K562 (cell line): Measurements from ENCODE around the gene ATAD2B. TPM values are rescaled to one million over a fixed set of nuclear protein-coding genes. Genes with fewer than 3 reads are reported as not detected.

Experiments used
- ATAC-seq: fragments of 200-7000 bp; cut with Tn5 transposase; 3 replicates; pipeline ENCODE4 v1.9.1; 2020; ENCODE audit warnings: moderate library complexity
- BruUV-seq: library from RNA; stranded (reverse); fragments of 400-500 nt; replicated peaks from 2 replicates; lab custom pipeline; 2021; lab: Mats Ljungman, UMichigan
- CTCF ChIA-PET: fragments of 300-600 bp; formaldehyde crosslinking; extraction: SDS; loops from one replicate; lab custom pipeline; 2021; ENCODE audit warnings: low intra/inter-chr PET ratio; lab: Yijun Ruan, JAX
- POLR2A ChIA-PET: fragments of 300-600, 350-650 bp; sonication (Branson Sonifier 250); formaldehyde crosslinking; extraction: SDS; loops from one replicate; lab custom pipeline; 2021; ENCODE audit warnings: antibody characterized with exemption, inconsistent platforms; lab: Yijun Ruan, JAX
- DNase-seq, 4 experiments: peaks; one replicate each; pipeline versions ENCODE4 v3.0.0 to v3.0.0-alpha.2; 2011 to 2018; ENCODE audit warnings: low spot score in 3 of 4, mixed read lengths in 3 of 4; ENCODE audit errors: extremely low read depth in 1 of 4
- FAIRE-seq: peaks from 2 replicates; lab custom pipeline; 2011; peaks lifted over from hg19 to GRCh38; lab: Jason Lieb, UNC
- H2AFZ ChIP-seq: 2 replicates; pipeline ENCODE4 v1.6.0; 2011; ENCODE audit warnings: low read depth, low read length, control low read depth, inconsistent platforms
- H3K27ac ChIP-seq: fragments of 200-600 bp; 3 replicates; pipeline ENCODE4 v1.8.0; 2011; ENCODE audit warnings: low read depth, mild to moderate bottlenecking, control low read depth, inconsistent platforms, low read length, moderate library complexity, mixed read lengths; ENCODE audit errors: extremely low read depth
- H3K27me3 ChIP-seq, 2 experiments: fragments of 300-600 bp in 1 of 2; 2 replicates in 1 of 2; 3 replicates in 1 of 2; pipeline versions ENCODE4 v1.6.0 to v1.8.0; 2011; ENCODE audit warnings: inconsistent platforms in 2 of 2, low read length in 2 of 2, mild to moderate bottlenecking in 1 of 2, mixed read lengths in 1 of 2, moderate library complexity in 1 of 2; ENCODE audit not compliant: control insufficient read depth in 2 of 2, insufficient read depth in 2 of 2
- H3K36me3 ChIP-seq: fragments of 300-600 bp; 3 replicates; pipeline ENCODE4 v1.8.0; 2011; ENCODE audit warnings: mild to moderate bottlenecking, low read length, inconsistent platforms; ENCODE audit not compliant: control insufficient read depth, insufficient read depth
- H3K4me1 ChIP-seq, 2 experiments: fragments of 200-600 bp in 1 of 2; replicated peaks in 1 of 2; 2 replicates in 1 of 2; 3 replicates in 1 of 2; pipeline versions ENCODE4 v1.5.1 to v1.8.0; 2011; ENCODE audit warnings: inconsistent platforms in 2 of 2, low read length in 2 of 2, mild to moderate bottlenecking in 1 of 2, mixed read lengths in 1 of 2, moderate library complexity in 1 of 2; ENCODE audit not compliant: control insufficient read depth in 2 of 2, insufficient read depth in 2 of 2
- H3K4me2 ChIP-seq: 2 replicates; pipeline ENCODE4 v1.6.1; 2011; ENCODE audit warnings: low read length, control low read depth, inconsistent platforms, mixed read lengths; ENCODE audit not compliant: insufficient read depth
- H3K4me3 ChIP-seq: fragments of 200-600 bp; sonication (generic), shearing (Covaris generic); 2 replicates; pipeline ENCODE4 v1.5.1; 2016; ENCODE audit warnings: control low read depth, inconsistent platforms
- H3K79me2 ChIP-seq: fragments of 200-600 bp; 3 replicates; pipeline ENCODE4 v1.8.0; 2011; ENCODE audit warnings: low read length, inconsistent platforms; ENCODE audit not compliant: control insufficient read depth, insufficient read depth
- H3K9ac ChIP-seq, 2 experiments: 2 replicates each; pipeline versions ENCODE4 v1.6.0 to v1.6.1; 2011; ENCODE audit warnings: low read depth in 2 of 2, low read length in 2 of 2, control low read depth in 1 of 2, inconsistent platforms in 1 of 2, mild to moderate bottlenecking in 1 of 2, mixed read lengths in 1 of 2; ENCODE audit not compliant: insufficient read depth in 1 of 2
- H3K9me1 ChIP-seq: one replicate; pipeline ENCODE4 v1.6.0; 2011; ENCODE audit warnings: inconsistent platforms, mild to moderate bottlenecking, low read length, moderate library complexity; ENCODE audit not compliant: control insufficient read depth, insufficient read depth
- H3K9me3 ChIP-seq: replicated peaks from 2 replicates; pipeline ENCODE4 v1.5.1; 2011; ENCODE audit warnings: low read depth, low read length, inconsistent platforms; ENCODE audit not compliant: control insufficient read depth, insufficient read depth
- H4K20me1 ChIP-seq: replicated peaks from 2 replicates; pipeline ENCODE4 v1.6.1; 2011; ENCODE audit warnings: low read length, inconsistent platforms, mixed read lengths; ENCODE audit not compliant: control insufficient read depth, insufficient read depth
- ARID1B ChIP-seq: fragments of 450-650 bp; IDR thresholded peaks from 2 replicates; pipeline ENCODE4 v1.6.1; 2016; ENCODE audit warnings: antibody characterized with exemption, mild to moderate bottlenecking, inconsistent platforms
- CHD2 ChIP-seq: IDR thresholded peaks from 2 replicates; pipeline ENCODE4 v1.6.1; 2011; ENCODE audit warnings: low read depth, low read length
- ELF1 ChIP-seq: fragments of 200-800 bp; sonication (Bioruptor generic); IDR thresholded peaks from 2 replicates; pipeline ENCODE4 v1.6.1; 2016; ENCODE audit warnings: missing genetic modification characterization, missing compliant biosample characterization
- ELF2 ChIP-seq: fragments of 250-450 bp; sonication (Bioruptor Pico); IDR thresholded peaks from 2 replicates; pipeline ENCODE4 v1.5.0; 2021; ENCODE audit warnings: mild to moderate bottlenecking
- EP300 ChIP-seq: IDR thresholded peaks from 2 replicates; pipeline ENCODE4 v1.6.1; 2012; ENCODE audit warnings: low read length, improper control_type of control experiment
- FOSL1 ChIP-seq: fragments of 200-800 bp; sonication (Bioruptor generic); conservative IDR thresholded peaks from 2 replicates; pipeline ENCODE4 v1.6.1; 2016; ENCODE audit warnings: missing genetic modification characterization, missing compliant biosample characterization
- FOXM1 ChIP-seq, 2 experiments: fragments of 450-650 bp in 1 of 2; sonication (generic) in 1 of 2; formaldehyde crosslinking in 1 of 2; IDR thresholded peaks; 2 replicates each; pipeline versions ENCODE4 v1.6.1 to v1.9.0; 2017 to 2022; ENCODE audit warnings: low read depth in 2 of 2, mild to moderate bottlenecking in 2 of 2, missing genetic modification reagents in 1 of 2, moderate library complexity in 1 of 2
- FUS ChIP-seq: fragments of 200-400 bp; formaldehyde crosslinking; optimal IDR thresholded peaks from 2 replicates; pipeline ENCODE3; 2017; ENCODE audit warnings: low read depth, low read length
- LCOR ChIP-seq: sonication (generic); formaldehyde crosslinking; IDR thresholded peaks from 2 replicates; pipeline ENCODE4 v1.8.0; 2022; ENCODE audit warnings: mild to moderate bottlenecking, missing genetic modification reagents
- MCM3 ChIP-seq: fragments of 450-650 bp; IDR thresholded peaks from 2 replicates; pipeline ENCODE4 v1.6.1; 2016
- NCOA6 ChIP-seq: fragments of 450-650 bp; IDR thresholded peaks from 2 replicates; pipeline ENCODE4 v1.6.1; 2017; ENCODE audit warnings: mild to moderate bottlenecking
- NFIX ChIP-seq: fragments of 250-450 bp; sonication (Bioruptor Pico); IDR thresholded peaks from 2 replicates; pipeline ENCODE4 v1.4.0; 2020; ENCODE audit warnings: low read depth, mild to moderate bottlenecking, moderate library complexity
- PHF20 ChIP-seq: fragments of 450-650 bp; IDR thresholded peaks from 2 replicates; pipeline ENCODE4 v1.6.1; 2018; ENCODE audit not compliant: partially characterized antibody
- POLR3A ChIP-seq: IDR thresholded peaks from 2 replicates; pipeline ENCODE4 v1.6.1; 2011; ENCODE audit warnings: borderline replicate concordance, mild to moderate bottlenecking, moderate library complexity; ENCODE audit not compliant: insufficient read length, insufficient read depth; ENCODE audit errors: extremely low read depth
- SMARCE1 ChIP-seq: fragments of 450-650 bp; IDR thresholded peaks from 2 replicates; pipeline ENCODE4 v1.7.1; 2016; ENCODE audit warnings: mild to moderate bottlenecking
- SREBF2 ChIP-seq: sonication (generic); formaldehyde crosslinking; IDR thresholded peaks from 2 replicates; pipeline ENCODE4 v1.4.0; 2020; ENCODE audit warnings: mild to moderate bottlenecking, missing genetic modification reagents
- USF2 ChIP-seq: sonication (generic); formaldehyde crosslinking; IDR thresholded peaks from 2 replicates; pipeline ENCODE4 v1.5.0; 2020; ENCODE audit warnings: missing genetic modification reagents
- ZC3H11A ChIP-seq: IDR thresholded peaks from 2 replicates; pipeline ENCODE4 v1.6.1; 2012; ENCODE audit warnings: low read depth, low read length, improper control_type of control experiment
- ZNF778 ChIP-seq: fragments of 450-650 bp; formaldehyde crosslinking; IDR thresholded peaks from 2 replicates; pipeline ENCODE4 v1.4.0; 2020; ENCODE audit warnings: mild to moderate bottlenecking, moderate library complexity
- ZNF79 ChIP-seq: fragments of 250-450 bp; sonication (Bioruptor Pico); IDR thresholded peaks from 2 replicates; pipeline ENCODE4 v1.4.0; 2020; ENCODE audit warnings: low read depth, mild to moderate bottlenecking, moderate library complexity
- WGBS: fragments of 100-300 bp; shearing (Covaris generic); methylation state at CpG from one replicate; pipeline ENCODE4 v1.1.6; 2016; ENCODE audit warnings: low coverage, mixed read lengths; ENCODE audit not compliant: insufficient coverage; ENCODE audit errors: missing lambda C conversion rate; 5-methylcytosine and 5-hydroxymethylcytosine counted together
- in situ Hi-C: fragments of 300-500 bp; cut with MboI; formaldehyde crosslinking; loops from 4 replicates; pipeline ENCODE4 v1.15.0; 2018; ENCODE audit warnings: inconsistent platforms, mixed read lengths
- intact Hi-C: fragments of 100-400 bp; cut with micrococcal nuclease; formaldehyde crosslinking; loops from 2 replicates; pipeline ENCODE4 v1.14.2; 2022
- polyA plus RNA-seq, 8 experiments: library from polyadenylated mRNA; depleted of rRNA in 4 of 8; stranded (reverse) in 5 of 8; unstranded in 3 of 8; fragments of >200 nt; fragmentation: Nextera tagmentation in 2 of 8; fragmentation: Illumina TruSeq in 1 of 8; extraction: Ambion mirVana in 2 of 8; extraction: Trizol in 1 of 8; gene quantifications; 2 replicates each; pipeline versions ENCODE4 v1.2.1 to v1.2.3, GENCODE V29; 2011 to 2014; ENCODE audit warnings: inconsistent platforms in 1 of 8, missing spikeins in 1 of 8
- total RNA-seq, 7 experiments: library from RNA; depleted of rRNA in 6 of 7; stranded (reverse); fragments of >200 nt in 6 of 7; fragmentation: Illumina TruSeq in 2 of 7; extraction: Trizol in 2 of 7; gene quantifications; 2 replicates each; pipeline versions ENCODE4 v1.2.1 to v1.2.3, GENCODE V29; 2011 to 2021; ENCODE audit warnings: low replicate concordance in 1 of 7
- TF ChIP-seq, protein P1 (sequence below): IDR thresholded peaks from 3 replicates; pipeline ENCODE4 v1.6.1; 2011; ENCODE audit warnings: borderline replicate concordance, mild to moderate bottlenecking, moderate library complexity; ENCODE audit not compliant: insufficient read length; ENCODE audit errors: extremely low read depth
- TF ChIP-seq, protein P2 (sequence below): fragments of 250-450 bp; sonication (Bioruptor Pico); IDR thresholded peaks from 2 replicates; pipeline ENCODE4 v1.6.1; 2021; ENCODE audit warnings: mild to moderate bottlenecking

The ATAD2B gene
- total and polyA plus RNA-seq, 9 of the 15 experiments (the other 6 are each of a cell fraction or from before 2014, with no cell fraction given), result 3.2 to 21.6 (median 11.4) TPM

DNA sequence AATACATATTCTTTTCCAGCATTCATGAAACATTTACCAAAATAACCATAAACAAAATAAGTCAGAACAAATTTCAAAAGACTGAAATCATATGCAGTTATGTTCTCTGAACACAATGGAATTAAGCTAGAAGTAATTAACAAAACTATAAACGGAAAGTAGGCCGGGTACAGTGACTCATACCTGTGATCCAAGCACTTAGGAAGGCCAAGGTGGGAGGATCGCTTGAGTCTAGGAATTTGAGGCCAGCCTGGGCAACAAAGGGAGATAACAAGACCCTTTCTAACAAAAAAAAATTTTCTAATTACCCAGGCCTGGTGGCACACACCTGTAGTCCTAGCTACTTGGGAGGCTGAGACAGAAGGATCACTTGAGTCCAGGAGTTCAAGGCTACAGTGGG, 14.9 kb downstream of the ATAD2B start:
- Histone ChIP-seq H3K79me2 (peaks cover 65% of the 10 kb centered on the region), H3K27me3 (no peaks in the 10 kb centered on the region), H3K36me3 (no peaks in the 10 kb centered on the region), H3K4me1 (peaks cover 0 to 12% of the 10 kb centered on the region in 2 experiments; a peak in 2 of 5 replicates), H3K9me3 (no peaks in the 10 kb centered on the region), H3K4me2 (no peak overlapping the region), H4K20me1 (no peaks in the 10 kb centered on the region), H3K9me1 (no peaks in the 10 kb centered on the region), H3K4me3 (no peak overlapping the region), H3K27ac (no peak overlapping the region), H2AFZ (no peak overlapping the region), H3K9ac (no peak overlapping the region)
- FAIRE-seq (no peak), DNase-seq (peak in 1 of 4 experiments; percentile 31), ATAC-seq (no peak)
- POLR2A ChIA-PET, result interaction anchor here (3.2 kb wide), 1 partner anchor 14 kb away, joined by 10 read pairs; the partner anchor contains the start of gene ATAD2B
- CTCF ChIA-PET, result interaction anchor here (0.6 kb wide), 1 partner anchor 235 kb away, joined by 6 read pairs; no protein-coding TSS in a partner anchor
- no TSS peak for BruUV-seq
- intact Hi-C loops (no loop called here), in situ Hi-C loops (no loop called here)
- WGBS, result 20% methylated on average over 3 of the region's 3 CpGs
- no peak for TF ChIP-seq ELF2
- TF ChIP-seq CHD2, result no peak
- TF ChIP-seq ZNF79 (CRISPR knock-in tag), result no peak
- TF ChIP-seq ARID1B, result peak; percentile 10; the same call in 1 of the 2 replicates
- no peak for TF ChIP-seq SREBF2 (CRISPR knock-in tag)
- 0 out of 2 replicates have a peak, but pooled peaks have one; percentile 23 for TF ChIP-seq SMARCE1
- TF ChIP-seq NCOA6, result no peak
- TF ChIP-seq, protein P1, sequence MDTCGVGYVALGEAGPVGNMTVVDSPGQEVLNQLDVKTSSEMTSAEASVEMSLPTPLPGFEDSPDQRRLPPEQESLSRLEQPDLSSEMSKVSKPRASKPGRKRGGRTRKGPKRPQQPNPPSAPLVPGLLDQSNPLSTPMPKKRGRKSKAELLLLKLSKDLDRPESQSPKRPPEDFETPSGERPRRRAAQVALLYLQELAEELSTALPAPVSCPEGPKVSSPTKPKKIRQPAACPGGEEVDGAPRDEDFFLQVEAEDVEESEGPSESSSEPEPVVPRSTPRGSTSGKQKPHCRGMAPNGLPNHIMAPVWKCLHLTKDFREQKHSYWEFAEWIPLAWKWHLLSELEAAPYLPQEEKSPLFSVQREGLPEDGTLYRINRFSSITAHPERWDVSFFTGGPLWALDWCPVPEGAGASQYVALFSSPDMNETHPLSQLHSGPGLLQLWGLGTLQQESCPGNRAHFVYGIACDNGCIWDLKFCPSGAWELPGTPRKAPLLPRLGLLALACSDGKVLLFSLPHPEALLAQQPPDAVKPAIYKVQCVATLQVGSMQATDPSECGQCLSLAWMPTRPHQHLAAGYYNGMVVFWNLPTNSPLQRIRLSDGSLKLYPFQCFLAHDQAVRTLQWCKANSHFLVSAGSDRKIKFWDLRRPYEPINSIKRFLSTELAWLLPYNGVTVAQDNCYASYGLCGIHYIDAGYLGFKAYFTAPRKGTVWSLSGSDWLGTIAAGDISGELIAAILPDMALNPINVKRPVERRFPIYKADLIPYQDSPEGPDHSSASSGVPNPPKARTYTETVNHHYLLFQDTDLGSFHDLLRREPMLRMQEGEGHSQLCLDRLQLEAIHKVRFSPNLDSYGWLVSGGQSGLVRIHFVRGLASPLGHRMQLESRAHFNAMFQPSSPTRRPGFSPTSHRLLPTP, result no peak
- TF ChIP-seq ZC3H11A, result no peak
- TF ChIP-seq EP300, result no peak
- TF ChIP-seq FOSL1, result peak; percentile 26; the same call in 1 of the 2 replicates
- no peak for TF ChIP-seq FUS
- TF ChIP-seq FOXM1 (IDR thresholded peaks at IDR 0.05; ENCODE audit: low read depth), result no peak
- no peak for TF ChIP-seq FOXM1 (CRISPR knock-in tag; IDR thresholded peaks at IDR 0.05; ENCODE audit: low read depth)
- no peak for TF ChIP-seq NFIX (CRISPR knock-in tag)
- TF ChIP-seq ELF1 (tag), result no peak
- no peak for TF ChIP-seq POLR3A
- no peak for TF ChIP-seq USF2
- no peak for TF ChIP-seq PHF20
- TF ChIP-seq LCOR (CRISPR knock-in tag), result no peak
- TF ChIP-seq, protein P2, sequence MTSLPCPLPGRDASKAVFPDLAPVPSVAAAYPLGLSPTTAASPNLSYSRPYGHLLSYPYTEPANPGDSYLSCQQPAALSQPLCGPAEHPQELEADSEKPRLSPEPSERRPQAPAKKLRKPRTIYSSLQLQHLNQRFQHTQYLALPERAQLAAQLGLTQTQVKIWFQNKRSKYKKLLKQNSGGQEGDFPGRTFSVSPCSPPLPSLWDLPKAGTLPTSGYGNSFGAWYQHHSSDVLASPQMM, result no peak
- no peak for TF ChIP-seq MCM3
- no peak for TF ChIP-seq ZNF778 (CRISPR knock-in tag)
